Neutrophil (primary cell): ENCODE data around the gene ITIH2.

Source experiments
- H3K27ac ChIP-seq: fragments of 200-600 bp; sonication (generic); 2 replicates; pipeline ENCODE4 v1.5.1; 2016; ENCODE audit warnings: mild to moderate bottlenecking, moderate library complexity
- H3K27me3 ChIP-seq: fragments of 200-600 bp; sonication (generic); 2 replicates; pipeline ENCODE4 v1.6.0; 2016; ENCODE audit warnings: mild to moderate bottlenecking
- H3K36me3 ChIP-seq: fragments of 200-600 bp; sonication (generic); 2 replicates; pipeline ENCODE4 v1.5.1; 2017
- H3K4me1 ChIP-seq, 2 experiments: fragments of 200-600 bp in 1 of 2; sonication (generic) in 1 of 2; 1 replicate in 1 of 2; 2 replicates in 1 of 2; pipeline versions ENCODE4 v1.5.1 to v1.6.1; 2013 to 2016; ENCODE audit warnings: low read depth in 1 of 2, low read length in 1 of 2, mild to moderate bottlenecking in 1 of 2, moderate library complexity in 1 of 2; ENCODE audit not compliant: control insufficient read depth in 1 of 2, insufficient read depth in 1 of 2
- H3K4me3 ChIP-seq, 2 experiments: fragments of 200-600 bp in 1 of 2; sonication (generic) in 1 of 2; 1 replicate in 1 of 2; 2 replicates in 1 of 2; pipeline ENCODE4 v1.5.1; 2013 to 2016; ENCODE audit warnings: low read depth in 1 of 2, low read length in 1 of 2, mild to moderate bottlenecking in 1 of 2, moderate library complexity in 1 of 2
- H3K9me3 ChIP-seq: fragments of 200-600 bp; sonication (generic); 2 replicates; pipeline ENCODE4 v1.5.1; 2016
- TF ChIP-seq, protein P1 (sequence below): fragments of 200-600 bp; sonication (generic); IDR thresholded peaks from 2 replicates; pipeline ENCODE4 v1.5.1; 2016; ENCODE audit warnings: antibody characterized with exemption

The ITIH2 gene

DNA sequence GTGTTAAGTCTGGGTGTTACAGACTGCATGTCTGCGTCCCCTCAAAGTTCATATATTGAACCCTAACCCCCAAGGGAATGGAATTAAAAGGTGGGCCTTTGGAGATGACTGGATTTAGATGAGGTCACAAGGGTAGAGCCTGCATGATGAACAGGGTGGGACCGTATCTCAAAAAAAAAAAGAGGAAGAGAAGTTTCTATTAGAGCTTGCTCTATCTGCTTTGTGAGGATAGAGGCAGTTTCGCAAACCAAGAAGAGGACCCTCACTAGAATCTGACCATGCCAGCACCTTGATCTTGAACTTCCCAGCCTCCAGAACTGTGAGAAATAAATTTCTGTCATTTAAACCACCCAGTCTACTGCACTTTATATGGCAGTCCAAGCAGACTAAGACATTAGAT, 83.3 kb downstream of the ITIH2 start:
- Histone ChIP-seq H3K4me3 (no peak overlapping the region), H3K4me1 (peaks cover 27 to 33% of the 10 kb centered on the region in 2 experiments), H3K27me3 (no peaks in the 10 kb centered on the region), H3K27ac (peak overlapping the region; percentile 75), H3K9me3 (no peaks in the 10 kb centered on the region), H3K36me3 (peaks cover 11% of the 10 kb centered on the region)
- TF ChIP-seq, protein P1, sequence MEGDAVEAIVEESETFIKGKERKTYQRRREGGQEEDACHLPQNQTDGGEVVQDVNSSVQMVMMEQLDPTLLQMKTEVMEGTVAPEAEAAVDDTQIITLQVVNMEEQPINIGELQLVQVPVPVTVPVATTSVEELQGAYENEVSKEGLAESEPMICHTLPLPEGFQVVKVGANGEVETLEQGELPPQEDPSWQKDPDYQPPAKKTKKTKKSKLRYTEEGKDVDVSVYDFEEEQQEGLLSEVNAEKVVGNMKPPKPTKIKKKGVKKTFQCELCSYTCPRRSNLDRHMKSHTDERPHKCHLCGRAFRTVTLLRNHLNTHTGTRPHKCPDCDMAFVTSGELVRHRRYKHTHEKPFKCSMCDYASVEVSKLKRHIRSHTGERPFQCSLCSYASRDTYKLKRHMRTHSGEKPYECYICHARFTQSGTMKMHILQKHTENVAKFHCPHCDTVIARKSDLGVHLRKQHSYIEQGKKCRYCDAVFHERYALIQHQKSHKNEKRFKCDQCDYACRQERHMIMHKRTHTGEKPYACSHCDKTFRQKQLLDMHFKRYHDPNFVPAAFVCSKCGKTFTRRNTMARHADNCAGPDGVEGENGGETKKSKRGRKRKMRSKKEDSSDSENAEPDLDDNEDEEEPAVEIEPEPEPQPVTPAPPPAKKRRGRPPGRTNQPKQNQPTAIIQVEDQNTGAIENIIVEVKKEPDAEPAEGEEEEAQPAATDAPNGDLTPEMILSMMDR, result no peak

DNA sequence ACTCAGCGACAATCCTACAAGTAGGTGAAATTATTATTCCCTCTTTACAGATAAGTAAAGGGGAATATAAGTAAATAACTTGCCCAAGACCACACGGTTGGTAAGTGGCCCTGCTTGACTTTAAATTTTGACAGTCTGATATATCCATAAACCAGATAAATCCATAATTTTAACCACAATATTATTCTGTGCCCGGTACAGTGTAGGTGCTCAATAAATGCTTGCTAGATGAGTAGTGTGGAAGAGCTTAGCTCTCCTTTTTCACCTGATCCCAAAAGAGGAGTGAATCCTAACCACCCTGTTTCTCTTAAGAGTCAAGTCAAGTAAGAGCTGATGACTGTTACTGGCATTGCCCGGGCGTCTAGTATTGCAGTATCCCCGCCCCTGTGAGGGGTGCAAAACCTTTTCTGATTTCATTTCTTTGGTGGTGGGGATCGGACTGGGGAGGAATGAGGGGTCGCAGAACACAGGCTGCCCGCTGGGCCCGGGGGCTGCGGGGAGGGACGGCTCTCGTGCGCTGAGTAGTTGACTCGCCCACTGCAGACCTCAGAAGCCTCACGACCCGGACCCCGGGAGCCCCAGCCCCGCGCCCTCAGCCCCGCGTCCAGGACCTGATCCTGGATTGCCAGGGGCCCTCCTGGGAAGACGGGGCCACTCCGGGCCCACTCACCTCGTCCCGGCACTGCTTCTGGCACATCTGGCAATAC, 84.2 kb downstream of the ITIH2 start:
- Histone ChIP-seq H3K9me3 (no peaks in the 10 kb centered on the region), H3K4me3 (peak overlapping the region; percentile 86 to 89), H3K36me3 (peaks cover 3% of the 10 kb centered on the region), H3K4me1 (peaks cover 27 to 33% of the 10 kb centered on the region in 2 experiments), H3K27ac (peak overlapping the region; percentile 75), H3K27me3 (no peaks in the 10 kb centered on the region)
- TF ChIP-seq, protein P1, result no peak

DNA sequence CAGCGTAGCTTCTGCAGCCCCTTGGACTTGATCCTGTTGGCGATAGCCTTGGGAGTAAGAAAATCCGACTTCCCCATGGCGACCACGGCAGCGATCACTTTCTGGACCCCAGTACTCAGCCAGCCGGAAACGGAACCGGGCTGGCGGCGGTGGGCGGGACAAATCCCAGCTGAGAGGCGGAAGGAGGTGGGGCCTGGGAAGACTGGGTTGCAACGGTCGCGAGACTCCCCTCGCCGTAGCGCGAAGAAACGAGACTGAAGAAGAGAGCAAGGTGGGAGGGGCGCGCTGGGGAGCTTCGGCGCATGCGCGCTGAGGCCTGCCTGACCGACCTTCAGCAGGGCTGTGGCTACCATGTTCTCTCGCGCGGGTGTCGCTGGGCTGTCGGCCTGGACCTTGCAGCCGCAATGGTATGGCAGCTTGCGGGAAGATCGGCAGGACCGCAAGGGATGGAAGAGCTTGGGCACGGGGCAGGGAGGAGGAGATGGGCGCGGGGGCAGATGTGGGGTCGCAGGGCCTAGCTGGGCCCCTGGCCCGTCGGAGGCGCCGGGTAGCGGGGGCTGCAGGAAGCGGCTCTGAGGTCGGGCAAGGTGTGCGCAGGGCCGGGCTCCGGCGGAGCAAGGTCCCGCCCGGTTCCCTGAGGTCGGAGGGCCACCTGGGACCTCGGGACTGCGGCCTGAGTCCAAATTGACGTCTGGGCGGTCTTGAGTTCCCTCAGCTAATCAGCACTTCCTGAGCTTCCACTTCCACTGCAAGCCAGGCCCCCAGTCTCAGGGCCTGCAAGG, 84.9 kb downstream of the ITIH2 start, which contains the start of the genes ATP5F1C and KIN:
TSS of gene ATP5F1C (plus strand) at position 321 of the 782 bp plus-strand sequence. CDS start at position 352, 31 bp downstream.
TSS of gene KIN (minus strand) at position 137 of the 782 bp plus-strand sequence. CDS start at position 77, 60 bp downstream.
- Histone ChIP-seq H3K27ac (peak within 1 kb of the TSS; percentile 75), H3K4me3 (peak within 1 kb of the TSS; percentile 86 to 89), H3K27me3 (no peaks in the 10 kb centered on the region), H3K36me3 (no peaks in the 10 kb centered on the region), H3K9me3 (no peaks in the 10 kb centered on the region), H3K4me1 (peaks cover 27 to 33% of the 10 kb centered on the region in 2 experiments)
- TF ChIP-seq, protein P1, result no peak

DNA sequence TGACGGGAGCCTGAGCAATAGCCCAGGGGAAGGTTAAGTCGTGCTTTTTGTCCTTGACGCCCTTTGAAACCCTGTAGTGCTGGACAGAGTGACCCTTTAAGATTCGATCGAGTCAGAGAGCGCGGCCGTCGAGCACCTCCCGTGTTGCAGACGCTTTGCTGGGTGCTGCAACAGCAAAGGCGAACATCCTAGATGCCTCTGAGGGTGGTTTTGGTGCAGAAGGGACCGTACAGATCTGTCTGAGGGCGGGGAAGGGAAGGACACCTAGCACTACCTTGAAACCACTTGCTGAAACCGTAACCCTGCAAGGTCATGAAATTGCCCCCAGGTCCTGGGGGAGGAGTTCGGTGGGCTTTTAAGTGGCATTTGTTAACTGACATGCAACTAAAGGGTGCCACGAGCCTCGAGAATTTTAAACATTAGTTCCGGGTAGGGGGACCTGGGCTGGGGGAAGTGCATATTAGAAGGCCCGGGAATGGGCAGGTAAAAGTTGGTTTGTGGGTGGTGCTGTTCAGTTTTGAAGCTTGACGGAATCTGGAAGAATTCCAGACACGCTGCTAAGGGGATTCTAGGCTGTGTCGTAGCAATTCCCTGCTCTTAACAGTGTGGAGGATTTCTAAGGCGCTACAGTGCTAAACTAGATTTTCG, 85.6 kb downstream of the ITIH2 start:
- H3K9me3 ChIP-seq, result no peaks in the 10 kb centered on the region
- H3K27me3 ChIP-seq, result no peaks in the 10 kb centered on the region
- H3K27ac ChIP-seq, result peak overlapping the region; percentile 75
- TF ChIP-seq, protein P1, result no peak
- peaks cover 27 to 33% of the 10 kb centered on the region in 2 experiments for H3K4me1 ChIP-seq
- H3K4me3 ChIP-seq, result peak overlapping the region; percentile 86 to 89
- H3K36me3 ChIP-seq, result no peaks in the 10 kb centered on the region

DNA sequence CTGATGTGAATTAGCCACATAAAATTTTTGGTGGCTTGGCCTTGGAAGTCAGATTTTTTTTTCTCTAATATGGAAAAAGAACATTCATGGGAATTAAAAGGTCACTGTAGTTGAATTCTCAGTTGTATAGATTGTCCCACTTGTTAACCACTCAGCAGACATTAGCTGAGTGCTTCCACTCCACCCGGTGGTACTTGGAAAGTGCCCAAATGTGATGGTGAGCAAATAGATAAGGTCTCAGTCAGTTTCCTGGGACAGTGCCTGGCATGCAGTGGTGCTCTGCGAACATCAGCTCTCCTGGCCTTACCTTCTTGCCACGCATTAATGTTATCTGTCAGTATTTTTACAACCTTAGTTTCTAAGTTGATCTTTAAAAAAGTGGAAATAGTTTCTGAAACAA, 86.3 kb downstream of the ITIH2 start:
- H3K9me3 ChIP-seq, result no peaks in the 10 kb centered on the region
- peak overlapping the region; percentile 86 to 89 for H3K4me3 ChIP-seq
- H3K27ac ChIP-seq, result no peak overlapping the region
- H3K36me3 ChIP-seq, result no peaks in the 10 kb centered on the region
- TF ChIP-seq, protein P1, result no peak
- H3K4me1 ChIP-seq, result peaks cover 27 to 33% of the 10 kb centered on the region in 2 experiments
- no peaks in the 10 kb centered on the region for H3K27me3 ChIP-seq
